Measurements from ENCODE around the gene COPS7B. TPM values are rescaled to one million over a fixed set of nuclear protein-coding genes. Genes with fewer than 3 reads are reported as not detected.

COPS7B gene
- total RNA-seq, 2 experiments from 2014 or later, result 47.5 to 47.7 TPM

GRCh38 chr2:231791107-231791506 is 4.9 kb downstream of the COPS7B start:
- H3K4me3 Mint-ChIP-seq, result no peak overlapping the region
- H3K36me3 Mint-ChIP-seq (ENCODE audit: low read depth), result peaks cover 24% of the 10 kb centered on the region
- ChIA-PET CTCF (interaction anchor here (1.0 kb wide), 1 partner anchor 10 kb away, joined by 3 read pairs; no protein-coding TSS in a partner anchor), POLR2A (no interaction called here)
- no peak for DNase-seq
- no peaks in the 10 kb centered on the region for H3K27me3 Mint-ChIP-seq (ENCODE audit: low read depth)
- H3K9me3 Mint-ChIP-seq (ENCODE audit: insufficient read depth), result no peaks in the 10 kb centered on the region
- H3K4me1 Mint-ChIP-seq (ENCODE audit: low read depth), result peaks cover 20% of the 10 kb centered on the region
- no peak for ATAC-seq
- no peak overlapping the region for H3K27ac Mint-ChIP-seq

GRCh38 chr2:231794383-231794782 is 8.1 kb downstream of the COPS7B start:
- ChIA-PET POLR2A (no interaction called here), CTCF (interaction anchor here (1.0 to 1.5 kb wide), 2 partner anchors 9 to 10 kb away, joined by 3 to 6 read pairs; partner anchors contain the start of gene COPS7B)
- Mint-ChIP-seq H3K9me3 (ENCODE audit: insufficient read depth) (no peaks in the 10 kb centered on the region), H3K4me1 (ENCODE audit: low read depth) (no peaks in the 10 kb centered on the region), H3K27ac (no peak overlapping the region), H3K27me3 (ENCODE audit: low read depth) (no peaks in the 10 kb centered on the region), H3K36me3 (ENCODE audit: low read depth) (peaks cover 38% of the 10 kb centered on the region), H3K4me3 (no peak overlapping the region)
- ATAC-seq (no peak), DNase-seq (no peak)

GRCh38 chr2:231795525-231796327 is 9.5 kb downstream of the COPS7B start:
- CTCF ChIA-PET, result interaction anchor here (1.5 to 1.8 kb wide), 2 partner anchors 10 to 81 kb away, joined by 5 to 8 read pairs; partner anchors contain the start of gene COPS7B
- POLR2A ChIA-PET, result no interaction called here
- Mint-ChIP-seq H3K9me3 (ENCODE audit: insufficient read depth) (no peaks in the 10 kb centered on the region), H3K36me3 (ENCODE audit: low read depth) (peaks cover 40% of the 10 kb centered on the region), H3K4me3 (no peak overlapping the region), H3K27me3 (ENCODE audit: low read depth) (no peaks in the 10 kb centered on the region), H3K27ac (no peak overlapping the region), H3K4me1 (ENCODE audit: low read depth) (no peaks in the 10 kb centered on the region)
- no peak for ATAC-seq
- DNase-seq, result no peak

GRCh38 chr2:231800493-231801091 is 14.3 kb downstream of the COPS7B start:
- no peaks in the 10 kb centered on the region for H3K4me1 Mint-ChIP-seq (ENCODE audit: low read depth)
- no peak overlapping the region for H3K27ac Mint-ChIP-seq
- ChIA-PET POLR2A (no interaction called here), CTCF (interaction anchor here (0.7 to 2.8 kb wide), 12 partner anchors 9 to 604 kb away, joined by 3 to 16 read pairs (median 3); partner anchors contain the start of gene COPS7B)
- ATAC-seq, result peak; percentile 80
- peaks cover 31% of the 10 kb centered on the region for H3K36me3 Mint-ChIP-seq (ENCODE audit: low read depth)
- no peak overlapping the region for H3K4me3 Mint-ChIP-seq
- no peaks in the 10 kb centered on the region for H3K27me3 Mint-ChIP-seq (ENCODE audit: low read depth)
- peak; percentile 68 for DNase-seq
- no peaks in the 10 kb centered on the region for H3K9me3 Mint-ChIP-seq (ENCODE audit: insufficient read depth)

- no peak for ATAC-seq
- peaks cover 21% of the 10 kb centered on the region for H3K36me3 Mint-ChIP-seq (ENCODE audit: low read depth)
- no peaks in the 10 kb centered on the region for H3K4me1 Mint-ChIP-seq (ENCODE audit: low read depth)
- no peaks in the 10 kb centered on the region for H3K27me3 Mint-ChIP-seq (ENCODE audit: low read depth)
- CTCF ChIA-PET, result interaction anchor here (1.2 to 1.3 kb wide), 2 partner anchors 10 to 18 kb away, joined by 3 read pairs; partner anchors contain the start of gene COPS7B
- POLR2A ChIA-PET, result interaction anchor here (0.7 kb wide), 1 partner anchor 473 kb away, joined by 3 read pairs; no protein-coding TSS in a partner anchor
- no peak for DNase-seq
- H3K9me3 Mint-ChIP-seq (ENCODE audit: insufficient read depth), result no peaks in the 10 kb centered on the region
- no peak overlapping the region for H3K4me3 Mint-ChIP-seq
- H3K27ac Mint-ChIP-seq, result no peak overlapping the region
These were observed 17.4 kb downstream of the COPS7B start for GRCh38 chr2:231803501-231804138.

- ATAC-seq (no peak), DNase-seq (no peak)
- Mint-ChIP-seq H3K27me3 (ENCODE audit: low read depth) (no peaks in the 10 kb centered on the region), H3K4me1 (ENCODE audit: low read depth) (no peaks in the 10 kb centered on the region), H3K4me3 (no peak overlapping the region), H3K27ac (no peak overlapping the region), H3K9me3 (ENCODE audit: insufficient read depth) (no peaks in the 10 kb centered on the region), H3K36me3 (ENCODE audit: low read depth) (peaks cover 13% of the 10 kb centered on the region)
- POLR2A ChIA-PET, result no interaction called here
- CTCF ChIA-PET, result no interaction called here
These were observed 20.8 kb downstream of the COPS7B start for GRCh38 chr2:231807020-231807419.

GRCh38 chr2:231810905-231811304 is 24.7 kb downstream of the COPS7B start:
- ChIA-PET POLR2A (no interaction called here), CTCF (interaction anchor here (1.9 kb wide), 1 partner anchor 11 kb away, joined by 8 read pairs; no protein-coding TSS in a partner anchor)
- H3K36me3 Mint-ChIP-seq (ENCODE audit: low read depth), result peaks cover 16% of the 10 kb centered on the region
- H3K27me3 Mint-ChIP-seq (ENCODE audit: low read depth), result no peaks in the 10 kb centered on the region
- H3K27ac Mint-ChIP-seq, result no peak overlapping the region
- DNase-seq, result no peak
- no peak for ATAC-seq
- H3K9me3 Mint-ChIP-seq (ENCODE audit: insufficient read depth), result no peaks in the 10 kb centered on the region
- H3K4me1 Mint-ChIP-seq (ENCODE audit: low read depth), result no peaks in the 10 kb centered on the region
- no peak overlapping the region for H3K4me3 Mint-ChIP-seq

- Mint-ChIP-seq H3K4me3 (no peak overlapping the region), H3K4me1 (ENCODE audit: low read depth) (no peaks in the 10 kb centered on the region), H3K27me3 (ENCODE audit: low read depth) (no peaks in the 10 kb centered on the region), H3K36me3 (ENCODE audit: low read depth) (peaks cover 8% of the 10 kb centered on the region), H3K9me3 (ENCODE audit: insufficient read depth) (no peaks in the 10 kb centered on the region), H3K27ac (no peak overlapping the region)
- POLR2A ChIA-PET, result no interaction called here
- DNase-seq, result no peak
- CTCF ChIA-PET, result interaction anchor here (1.0 kb wide), 1 partner anchor 16 kb away, joined by 3 read pairs; no protein-coding TSS in a partner anchor
- no peak for ATAC-seq
These were observed 30.2 kb downstream of the COPS7B start for GRCh38 chr2:231816327-231817026.

- POLR2A ChIA-PET, result no interaction called here
- ATAC-seq (no peak), DNase-seq (no peak)
- peaks cover 2% of the 10 kb centered on the region for H3K27me3 Mint-ChIP-seq (ENCODE audit: low read depth)
- no peaks in the 10 kb centered on the region for H3K9me3 Mint-ChIP-seq (ENCODE audit: insufficient read depth)
- CTCF ChIA-PET, result no interaction called here
- H3K27ac Mint-ChIP-seq, result no peak overlapping the region
- H3K4me1 Mint-ChIP-seq (ENCODE audit: low read depth), result no peaks in the 10 kb centered on the region
- no peak overlapping the region for H3K4me3 Mint-ChIP-seq
- H3K36me3 Mint-ChIP-seq (ENCODE audit: low read depth), result peaks cover 3% of the 10 kb centered on the region
These were observed 33.3 kb downstream of the COPS7B start for GRCh38 chr2:231819447-231820042.

- DNase-seq, result no peak
- peaks cover 2% of the 10 kb centered on the region for H3K27me3 Mint-ChIP-seq (ENCODE audit: low read depth)
- no peak overlapping the region for H3K4me3 Mint-ChIP-seq
- H3K9me3 Mint-ChIP-seq (ENCODE audit: insufficient read depth), result no peaks in the 10 kb centered on the region
- CTCF ChIA-PET, result no interaction called here
- no peak overlapping the region for H3K27ac Mint-ChIP-seq
- H3K4me1 Mint-ChIP-seq (ENCODE audit: low read depth), result no peaks in the 10 kb centered on the region
- no peaks in the 10 kb centered on the region for H3K36me3 Mint-ChIP-seq (ENCODE audit: low read depth)
- ATAC-seq, result no peak
- POLR2A ChIA-PET, result no interaction called here
These were observed 34.6 kb downstream of the COPS7B start for GRCh38 chr2:231820786-231821303.

GRCh38 chr2:231821908-231822307 is 35.7 kb downstream of the COPS7B start:
- CTCF ChIA-PET, result no interaction called here
- no peak overlapping the region for H3K27ac Mint-ChIP-seq
- H3K4me1 Mint-ChIP-seq (ENCODE audit: low read depth), result no peaks in the 10 kb centered on the region
- POLR2A ChIA-PET, result no interaction called here
- H3K9me3 Mint-ChIP-seq (ENCODE audit: insufficient read depth), result no peaks in the 10 kb centered on the region
- DNase-seq (no peak), ATAC-seq (no peak)
- no peaks in the 10 kb centered on the region for H3K36me3 Mint-ChIP-seq (ENCODE audit: low read depth)
- H3K4me3 Mint-ChIP-seq, result no peak overlapping the region
- peaks cover 2% of the 10 kb centered on the region for H3K27me3 Mint-ChIP-seq (ENCODE audit: low read depth)
